ENCODE data around the gene FOXP4.
A peak's percentile ranks its signal among the peaks of the same experiment; 100 is the strongest.

Gene FOXP4

GRCh38 chr6:41545703-41546474 is at the start of gene FOXP4:
FOXP4 (plus strand) TSS chr6:41546381; CDS start chr6:41565761, 19,380 bp downstream.
- DNase-seq, result peak; percentile 85 to 96

GRCh38 chr6:41497573-41497972 is 48.6 kb upstream of the FOXP4 start:
- no peak for DNase-seq

DNA sequence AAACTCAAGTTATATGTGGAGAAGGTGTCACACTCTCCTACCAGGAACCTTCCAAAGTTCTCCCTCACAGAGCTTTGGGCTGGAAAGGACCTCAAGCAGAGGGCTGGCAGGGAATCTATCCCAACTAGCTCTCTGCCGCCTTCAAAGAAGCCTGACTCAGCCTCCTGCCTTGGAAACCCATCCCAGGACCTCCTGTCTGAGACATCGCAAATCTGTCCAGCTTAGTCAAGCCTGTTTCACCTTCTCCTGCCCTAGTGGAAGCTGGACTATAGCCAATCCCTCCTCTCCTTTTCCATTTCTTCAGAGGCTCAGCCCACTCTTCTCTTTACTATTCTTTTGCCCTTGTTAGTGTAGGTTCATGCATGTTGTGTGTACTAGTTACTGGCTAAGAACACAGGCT is 48.2 kb upstream of the FOXP4 start:
- DNase-seq, result no peak

GRCh38 chr6:41498968-41499599 is 47.1 kb upstream of the FOXP4 start:
- no peak for DNase-seq

DNA sequence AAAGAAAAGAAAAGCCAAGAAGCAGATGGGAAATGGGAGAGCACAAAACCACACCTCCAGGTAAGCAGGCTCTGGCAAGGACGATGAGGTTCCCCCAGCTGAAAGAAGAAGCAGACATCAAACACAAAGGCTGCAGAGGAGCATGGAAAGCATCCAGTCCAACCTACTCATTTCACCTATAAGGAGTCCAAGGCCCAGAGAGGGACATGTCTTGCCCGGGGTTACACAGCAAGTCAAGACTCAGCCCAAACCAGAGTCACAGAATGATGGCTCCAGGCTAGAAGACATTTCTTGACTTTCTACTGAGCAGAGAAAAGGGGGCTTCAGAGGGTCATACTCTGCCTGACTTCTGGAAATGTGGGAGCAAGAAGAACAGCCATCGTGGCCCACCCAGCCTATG is 45.6 kb upstream of the FOXP4 start:
- no peak for DNase-seq

GRCh38 chr6:41502566-41502916 is 43.6 kb upstream of the FOXP4 start:
- no peak for DNase-seq

GRCh38 chr6:41502917-41503671 is 43.1 kb upstream of the FOXP4 start:
- DNase-seq, result no peak

DNA sequence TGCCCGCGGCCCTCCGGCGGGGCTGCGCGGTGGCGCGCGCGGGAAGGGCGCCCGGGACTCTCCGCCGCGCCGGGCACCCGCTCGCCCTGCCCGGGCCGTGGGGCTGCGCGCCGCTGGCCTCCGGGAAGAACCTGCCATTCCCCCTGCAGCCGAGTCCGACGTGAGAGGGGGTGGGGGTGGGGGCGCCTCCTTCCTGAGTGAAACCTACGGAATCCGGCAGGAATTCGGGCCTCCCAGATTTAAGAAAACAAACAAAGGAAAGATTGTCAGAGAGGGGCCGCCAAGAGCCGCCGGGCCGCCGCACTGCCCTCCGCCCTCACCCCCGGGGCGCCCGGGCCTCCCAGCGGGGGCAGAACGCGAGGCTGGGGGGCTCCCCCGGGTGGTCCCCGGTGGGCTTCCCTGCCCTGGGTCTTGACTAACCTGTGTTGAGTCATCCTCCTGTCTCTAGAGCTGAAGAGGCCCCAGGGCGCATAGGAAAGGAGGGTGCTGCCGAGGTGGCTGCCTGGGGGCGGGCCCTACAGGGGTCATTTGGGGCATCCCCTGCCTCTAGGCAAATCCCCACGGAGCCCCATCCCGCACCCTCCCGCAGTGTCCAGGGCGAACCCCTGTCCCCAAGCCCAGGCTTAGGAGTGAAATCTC is 42.2 kb upstream of the FOXP4 start:
- no peak for DNase-seq

GRCh38 chr6:41504466-41505121 is 41.6 kb upstream of the FOXP4 start:
- no peak for DNase-seq

DNA sequence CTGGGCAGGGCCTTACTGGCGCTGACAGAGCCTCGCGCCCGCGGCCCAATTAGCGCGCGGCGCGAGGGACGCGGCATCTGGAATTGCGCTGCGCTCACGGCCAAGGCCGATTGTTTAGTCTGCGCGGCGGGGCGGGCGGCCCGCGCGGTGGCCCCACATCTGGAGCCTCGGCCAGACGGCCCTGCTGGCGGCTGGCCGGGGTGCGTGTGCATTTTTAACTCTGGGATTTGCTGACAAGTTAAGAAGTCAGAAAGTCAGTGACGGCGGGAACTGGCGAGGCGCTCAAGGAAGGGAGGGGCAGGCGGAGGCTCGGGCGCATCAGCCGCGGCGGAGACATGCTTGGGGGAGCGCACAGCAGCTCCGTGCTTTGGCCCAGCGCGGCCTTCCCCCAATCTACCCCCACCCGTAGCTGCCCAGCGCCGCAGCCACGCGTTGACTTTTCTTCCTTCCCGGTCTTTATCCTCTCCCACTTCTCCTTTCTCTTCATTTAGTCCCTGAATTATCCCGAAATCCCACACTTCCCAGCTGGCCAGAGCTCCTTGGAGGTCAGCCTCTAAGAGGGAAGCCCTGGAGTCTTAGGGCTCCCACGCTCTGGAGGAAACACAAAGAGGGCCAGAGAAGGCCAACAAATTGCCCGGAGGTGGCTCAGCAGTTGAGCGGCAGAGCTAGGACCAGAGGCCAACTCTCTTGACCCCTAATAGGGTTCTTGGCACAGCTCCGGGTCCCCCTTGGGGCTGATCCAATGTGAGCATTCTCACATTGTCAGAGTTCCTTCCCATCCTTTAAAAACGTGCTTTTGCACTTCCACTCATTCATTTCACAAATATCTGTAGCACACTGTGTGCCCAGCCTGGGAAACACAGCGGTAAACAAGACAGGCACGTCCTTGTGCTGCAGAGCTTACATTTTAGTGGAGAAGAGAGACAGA is 40.8 kb upstream of the FOXP4 start:
- DNase-seq, result peak in 1 of 2 donors; percentile 17

DNA sequence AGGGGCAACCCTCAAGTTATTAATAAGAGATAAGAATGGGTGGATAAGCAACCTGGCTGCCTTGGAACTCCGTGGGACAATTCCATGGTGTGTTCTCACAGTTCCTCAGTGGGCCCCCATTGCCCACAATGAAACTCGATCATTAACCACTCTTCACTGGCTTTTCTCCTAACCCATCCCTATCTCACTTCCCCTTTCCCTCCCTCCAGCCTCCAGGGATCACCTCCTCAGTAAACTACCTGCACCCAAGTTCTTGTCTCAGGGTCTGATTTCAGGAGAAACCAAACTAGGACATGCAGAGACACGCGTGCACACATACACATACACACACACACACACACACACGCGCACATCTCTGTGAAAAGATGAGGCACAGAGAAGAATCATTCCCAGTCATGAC is 37.7 kb upstream of the FOXP4 start:
- DNase-seq, result no peak

GRCh38 chr6:41509580-41509979 is 36.6 kb upstream of the FOXP4 start:
- DNase-seq, result no peak

- no peak for DNase-seq
Observed at GRCh38 chr6:41511443-41512060, 34.6 kb upstream of the FOXP4 start.

DNA sequence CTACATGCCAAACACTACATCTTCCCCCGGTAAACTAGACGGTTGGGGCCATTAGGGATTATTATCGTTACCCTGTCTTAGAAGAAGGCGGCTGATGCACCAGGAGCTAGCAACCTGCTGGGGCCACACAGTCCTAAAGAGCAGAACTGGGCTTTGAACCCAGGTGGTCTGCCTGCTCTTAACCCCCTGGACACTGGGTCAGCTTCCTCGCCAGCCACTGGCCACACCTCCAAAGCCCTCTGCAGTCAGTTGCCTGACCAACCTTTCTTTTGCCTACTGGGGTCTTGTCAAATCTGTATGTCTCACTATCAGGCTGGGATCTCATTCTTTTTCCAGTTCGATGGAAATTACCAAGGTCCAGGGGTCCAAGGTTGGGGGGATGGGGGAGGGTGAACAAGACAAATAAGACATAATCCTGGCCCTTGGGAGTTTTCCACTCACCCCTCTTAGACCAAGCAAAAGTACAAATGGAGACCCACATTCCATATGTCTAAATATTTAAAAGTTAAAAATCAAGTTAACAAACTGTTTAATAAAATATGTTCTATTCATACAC is 34.0 kb upstream of the FOXP4 start:
- DNase-seq, result no peak

DNA sequence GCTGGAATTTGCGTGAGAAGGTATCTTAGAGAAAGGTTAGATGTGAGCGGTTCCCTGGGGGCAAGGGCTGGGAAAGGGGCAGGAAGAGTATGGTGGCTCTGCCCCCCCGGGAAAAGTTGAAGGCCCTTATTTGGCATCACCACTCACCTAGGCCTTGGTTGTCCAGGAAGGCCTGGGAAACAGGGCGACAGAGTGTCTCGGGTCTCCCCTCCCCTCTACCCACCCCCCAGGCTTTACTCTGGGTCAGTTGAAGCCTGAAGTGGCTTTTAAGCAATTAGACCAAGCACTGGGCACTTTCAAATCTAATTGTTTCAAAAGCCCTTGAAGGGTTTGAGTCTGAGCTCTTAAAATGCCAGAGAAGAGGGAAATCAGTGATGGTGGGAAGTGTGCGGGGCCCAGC is 30.2 kb upstream of the FOXP4 start:
- DNase-seq, result no peak

DNA sequence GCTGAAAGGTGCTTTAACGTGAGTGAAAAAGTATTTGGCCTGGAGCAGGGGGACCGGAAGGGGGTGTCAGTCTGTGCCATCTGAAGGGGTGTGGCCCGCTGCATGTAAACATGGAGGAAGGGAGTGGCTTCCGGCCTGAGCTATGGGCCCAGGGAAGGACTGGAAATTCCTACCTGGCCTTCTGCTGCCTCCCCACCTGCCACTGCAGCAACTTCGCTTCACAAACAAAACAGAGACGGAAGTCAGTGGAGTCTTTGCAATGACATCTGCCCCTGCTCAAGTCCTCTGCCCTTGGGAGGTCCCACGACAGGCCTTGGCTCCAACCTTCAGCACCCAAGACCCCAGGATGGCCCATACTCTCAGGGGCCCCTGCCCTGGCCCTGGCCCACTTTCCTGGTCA is 28.1 kb upstream of the FOXP4 start:
- no peak for DNase-seq

GRCh38 chr6:41519305-41519744 is 26.9 kb upstream of the FOXP4 start:
- DNase-seq, result no peak

- no peak for DNase-seq
Observed at GRCh38 chr6:41519745-41520699, 26.2 kb upstream of the FOXP4 start.

DNA sequence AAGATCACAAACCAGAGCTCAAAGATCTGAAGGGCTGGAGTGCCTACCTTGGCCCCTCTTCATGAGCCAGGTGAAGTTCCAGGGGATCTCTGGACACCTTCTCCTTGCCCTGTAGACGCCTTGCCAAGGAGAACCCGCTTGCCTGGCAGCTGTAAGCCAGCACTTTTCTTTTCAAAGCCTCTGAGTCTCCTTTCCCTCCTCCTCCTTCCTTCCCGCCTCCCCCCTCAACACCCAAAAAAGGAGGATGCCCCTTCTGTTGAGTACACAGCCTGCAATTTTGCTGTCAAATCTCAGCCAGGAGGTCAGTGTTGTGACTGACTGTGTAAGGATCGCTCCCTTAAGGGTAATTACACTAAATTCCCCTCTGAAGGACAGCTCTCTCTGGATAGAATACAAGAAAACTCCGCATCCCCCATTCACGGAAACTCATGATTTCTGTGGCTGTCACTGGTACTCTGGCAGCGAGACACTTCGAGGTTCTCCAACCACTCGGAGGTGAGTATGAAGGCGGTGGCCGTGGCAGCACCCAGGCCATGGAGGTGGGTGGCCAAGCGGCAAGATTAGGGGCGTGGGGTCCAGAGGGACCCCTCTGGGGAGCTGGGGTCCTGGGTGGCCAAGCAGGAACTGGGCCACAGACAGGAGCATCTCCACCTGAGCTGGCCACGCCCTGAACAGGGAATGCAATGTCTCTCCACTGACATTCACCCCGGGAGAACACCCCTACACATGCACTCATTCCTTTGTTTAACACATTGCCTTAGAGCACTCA is 23.2 kb upstream of the FOXP4 start:
- DNase-seq, result no peak

Measured in hippocampal formation (tissue), 2 donors.